D721Med (cell line): Measurements from ENCODE around the gene TTBK2.

Experiments
- DNase-seq: peaks from one replicate; pipeline ENCODE4 v3.0.0; 2011; ENCODE audit warnings: low spot score; ENCODE audit not compliant: insufficient read length
- FAIRE-seq: peaks from 2 replicates; lab custom pipeline; 2011; peaks lifted over from hg19 to GRCh38; lab: Jason Lieb, UNC
- TF ChIP-seq, protein P1 (sequence below): IDR thresholded peaks from 2 replicates; pipeline ENCODE4 v1.5.1; 2012; ENCODE audit warnings: mild to moderate bottlenecking, control low read depth; ENCODE audit not compliant: insufficient read depth; ENCODE audit errors: missing control alignments

Gene TTBK2

GRCh38 chr15:42876224-42876623 lies 44.4 kb downstream of the TTBK2 start:
- TF ChIP-seq, protein P1, sequence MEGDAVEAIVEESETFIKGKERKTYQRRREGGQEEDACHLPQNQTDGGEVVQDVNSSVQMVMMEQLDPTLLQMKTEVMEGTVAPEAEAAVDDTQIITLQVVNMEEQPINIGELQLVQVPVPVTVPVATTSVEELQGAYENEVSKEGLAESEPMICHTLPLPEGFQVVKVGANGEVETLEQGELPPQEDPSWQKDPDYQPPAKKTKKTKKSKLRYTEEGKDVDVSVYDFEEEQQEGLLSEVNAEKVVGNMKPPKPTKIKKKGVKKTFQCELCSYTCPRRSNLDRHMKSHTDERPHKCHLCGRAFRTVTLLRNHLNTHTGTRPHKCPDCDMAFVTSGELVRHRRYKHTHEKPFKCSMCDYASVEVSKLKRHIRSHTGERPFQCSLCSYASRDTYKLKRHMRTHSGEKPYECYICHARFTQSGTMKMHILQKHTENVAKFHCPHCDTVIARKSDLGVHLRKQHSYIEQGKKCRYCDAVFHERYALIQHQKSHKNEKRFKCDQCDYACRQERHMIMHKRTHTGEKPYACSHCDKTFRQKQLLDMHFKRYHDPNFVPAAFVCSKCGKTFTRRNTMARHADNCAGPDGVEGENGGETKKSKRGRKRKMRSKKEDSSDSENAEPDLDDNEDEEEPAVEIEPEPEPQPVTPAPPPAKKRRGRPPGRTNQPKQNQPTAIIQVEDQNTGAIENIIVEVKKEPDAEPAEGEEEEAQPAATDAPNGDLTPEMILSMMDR: no peak
- FAIRE-seq (peak; percentile 95), DNase-seq (peak; percentile 40)

DNA sequence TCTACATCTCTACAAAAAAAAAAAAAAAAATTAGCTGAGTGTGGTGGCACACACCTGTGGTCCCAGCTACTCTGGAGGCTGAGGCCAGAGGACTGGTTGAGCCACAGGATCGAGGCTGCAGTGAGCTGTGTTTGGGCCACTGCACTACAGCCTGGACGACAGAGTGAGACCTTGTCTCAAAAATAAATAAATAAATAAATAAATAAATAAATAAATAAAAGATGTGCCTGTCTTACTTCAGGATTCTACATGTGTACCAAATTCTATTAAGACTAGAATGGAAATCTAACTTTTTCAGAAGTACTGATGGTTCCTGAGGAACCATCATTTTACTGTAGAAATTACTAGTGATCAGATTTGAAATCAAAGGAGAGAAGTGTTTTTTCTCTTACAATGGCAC lies 51.9 kb downstream of the TTBK2 start:
- no peak for DNase-seq
- TF ChIP-seq, protein P1: no peak

GRCh38 chr15:42863572-42864239 lies 56.9 kb downstream of the TTBK2 start:
- TF ChIP-seq, protein P1: no peak
- no peak for DNase-seq
- FAIRE-seq: no peak

More for the DNA sequence above, 51.9 kb downstream of the TTBK2 start:
- FAIRE-seq: no peak

- TF ChIP-seq, protein P1: no peak
- DNase-seq: no peak
- no peak for FAIRE-seq
Measured at GRCh38 chr15:42858999-42859789, 61.4 kb downstream of the TTBK2 start.

- FAIRE-seq (no peak), DNase-seq (no peak)
- TF ChIP-seq, protein P1: no peak
Measured at GRCh38 chr15:42858540-42858939, 62.0 kb downstream of the TTBK2 start.

- DNase-seq (no peak), FAIRE-seq (no peak)
- TF ChIP-seq, protein P1: no peak
Measured at GRCh38 chr15:42854576-42854975, 66.0 kb downstream of the TTBK2 start.

- TF ChIP-seq, protein P1: no peak
- no peak for DNase-seq
- no peak for FAIRE-seq
Measured at GRCh38 chr15:42849836-42850235, 70.7 kb downstream of the TTBK2 start.
